Globus pallidus (tissue), 1 donor: ENCODE measurements around the gene SLC39A7.
"Not testable (repeated sequence)": the region's sequence is repeated elsewhere in the genome, so short reads cannot be mapped to it uniquely, and the experiment has no call there.

Experiments
- DNase-seq: peaks from one replicate; pipeline ENCODE4 v3.0.0-alpha.2; 2015; ENCODE audit warnings: low spot score

The SLC39A7 gene

DNA sequence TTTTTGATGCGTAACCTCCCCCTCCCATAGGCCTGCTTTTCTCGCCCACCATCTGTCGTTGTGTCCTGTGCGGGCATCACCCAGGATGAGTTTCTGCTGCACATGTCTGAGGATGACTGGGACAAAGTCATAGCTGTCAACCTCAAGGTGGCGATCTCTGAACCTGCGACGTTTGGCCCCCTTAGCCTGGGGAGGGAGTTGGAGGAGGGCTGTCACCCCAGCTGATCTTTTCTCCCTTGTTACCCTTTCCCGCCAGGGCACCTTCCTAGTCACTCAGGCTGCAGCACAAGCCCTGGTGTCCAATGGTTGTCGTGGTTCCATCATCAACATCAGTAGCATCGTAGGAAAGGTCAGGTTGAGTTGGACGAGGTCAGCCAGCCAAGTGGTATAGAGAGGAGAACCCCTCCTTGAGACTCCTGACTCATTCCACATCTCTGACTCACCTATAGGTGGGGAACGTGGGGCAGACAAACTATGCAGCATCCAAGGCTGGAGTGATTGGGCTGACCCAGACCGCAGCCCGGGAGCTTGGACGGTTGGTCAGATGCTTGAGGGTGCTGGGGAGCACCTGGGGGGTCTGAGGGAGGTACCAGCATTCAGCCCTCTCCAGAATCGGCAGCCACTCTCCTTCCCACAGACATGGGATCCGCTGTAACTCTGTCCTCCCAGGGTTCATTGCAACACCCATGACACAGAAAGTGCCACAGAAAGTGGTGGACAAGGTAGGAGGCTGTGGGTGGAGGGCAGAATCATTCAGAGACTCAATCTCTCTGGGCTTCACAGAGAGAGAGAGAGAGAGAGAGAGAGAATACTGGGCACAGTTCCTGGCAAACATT is 4.7 kb downstream of the SLC39A7 start:
- DNase-seq = no peak

GRCh38 chr6:33206027-33206863 is 5.6 kb downstream of the SLC39A7 start:
- DNase-seq = no peak

GRCh38 chr6:33206864-33207551 is 6.3 kb downstream of the SLC39A7 start:
- no peak for DNase-seq

- DNase-seq = no peak
Observed at GRCh38 chr6:33207552-33208090, 7.0 kb downstream of the SLC39A7 start.

- peak; percentile 86 for DNase-seq
Observed at GRCh38 chr6:33208091-33208967, 7.7 kb downstream of the SLC39A7 start, which contains the start of gene RING1. RING1 (plus strand) TSS chr6:33208500; CDS start chr6:33208823, 323 bp downstream.

DNA sequence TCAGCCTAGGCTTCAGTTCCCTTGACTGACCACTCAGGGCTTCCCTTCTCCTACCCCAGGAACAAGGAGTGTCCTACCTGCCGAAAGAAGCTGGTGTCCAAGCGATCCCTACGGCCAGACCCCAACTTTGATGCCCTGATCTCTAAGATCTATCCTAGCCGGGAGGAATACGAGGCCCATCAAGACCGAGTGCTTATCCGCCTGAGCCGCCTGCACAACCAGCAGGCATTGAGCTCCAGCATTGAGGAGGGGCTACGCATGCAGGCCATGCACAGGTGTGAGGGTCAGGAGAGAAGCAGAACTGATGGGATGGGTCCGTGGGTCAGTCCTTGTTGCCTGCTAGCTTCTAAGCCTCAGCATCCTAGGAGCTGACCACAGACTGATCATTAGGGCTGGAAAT is 9.2 kb downstream of the SLC39A7 start:
- DNase-seq = no peak

GRCh38 chr6:33211136-33211535 is 10.5 kb downstream of the SLC39A7 start:
- DNase-seq = no peak

DNA sequence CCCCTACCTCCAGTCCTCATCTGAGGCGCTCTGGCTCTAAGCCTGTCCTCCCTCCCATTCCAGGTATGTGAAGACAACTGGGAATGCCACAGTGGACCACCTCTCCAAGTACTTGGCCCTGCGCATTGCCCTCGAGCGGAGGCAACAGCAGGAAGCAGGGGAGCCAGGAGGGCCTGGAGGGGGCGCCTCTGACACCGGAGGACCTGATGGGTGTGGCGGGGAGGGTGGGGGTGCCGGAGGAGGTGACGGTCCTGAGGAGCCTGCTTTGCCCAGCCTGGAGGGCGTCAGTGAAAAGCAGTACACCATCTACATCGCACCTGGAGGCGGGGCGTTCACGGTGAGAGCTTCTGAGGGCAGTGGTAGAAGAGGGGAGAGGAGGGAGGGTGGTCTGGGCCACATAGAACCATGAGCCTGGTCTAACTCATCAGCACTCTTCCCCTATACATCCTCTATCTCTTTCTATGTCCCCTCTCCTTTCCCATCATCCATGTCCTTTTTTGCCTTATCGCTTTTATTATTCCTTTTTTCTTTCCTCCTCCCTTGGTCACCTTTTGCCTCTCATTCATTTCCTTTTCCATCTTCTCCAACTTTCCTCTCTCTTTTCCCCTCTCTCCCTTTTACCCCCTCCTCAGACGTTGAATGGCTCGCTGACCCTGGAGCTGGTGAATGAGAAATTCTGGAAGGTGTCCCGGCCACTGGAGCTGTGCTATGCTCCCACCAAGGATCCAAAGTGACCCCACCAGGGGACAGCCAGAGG is 11.2 kb downstream of the SLC39A7 start:
- no peak for DNase-seq

DNA sequence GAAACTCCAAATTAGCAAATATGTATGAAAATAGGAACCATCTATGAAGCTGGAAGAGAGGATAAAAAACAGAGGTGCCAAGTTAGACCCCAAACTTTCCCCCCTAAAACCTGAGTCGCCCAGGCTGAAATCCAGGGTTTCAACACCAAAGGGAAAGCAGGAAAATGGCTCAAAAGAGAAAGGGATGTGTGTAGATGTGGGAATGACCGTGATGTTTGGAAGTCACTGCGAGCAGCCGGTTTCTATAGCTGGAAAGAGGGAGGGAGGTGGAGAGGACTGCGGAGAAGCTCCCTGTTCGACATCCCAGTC is 12.1 kb downstream of the SLC39A7 start:
- no peak for DNase-seq

DNA sequence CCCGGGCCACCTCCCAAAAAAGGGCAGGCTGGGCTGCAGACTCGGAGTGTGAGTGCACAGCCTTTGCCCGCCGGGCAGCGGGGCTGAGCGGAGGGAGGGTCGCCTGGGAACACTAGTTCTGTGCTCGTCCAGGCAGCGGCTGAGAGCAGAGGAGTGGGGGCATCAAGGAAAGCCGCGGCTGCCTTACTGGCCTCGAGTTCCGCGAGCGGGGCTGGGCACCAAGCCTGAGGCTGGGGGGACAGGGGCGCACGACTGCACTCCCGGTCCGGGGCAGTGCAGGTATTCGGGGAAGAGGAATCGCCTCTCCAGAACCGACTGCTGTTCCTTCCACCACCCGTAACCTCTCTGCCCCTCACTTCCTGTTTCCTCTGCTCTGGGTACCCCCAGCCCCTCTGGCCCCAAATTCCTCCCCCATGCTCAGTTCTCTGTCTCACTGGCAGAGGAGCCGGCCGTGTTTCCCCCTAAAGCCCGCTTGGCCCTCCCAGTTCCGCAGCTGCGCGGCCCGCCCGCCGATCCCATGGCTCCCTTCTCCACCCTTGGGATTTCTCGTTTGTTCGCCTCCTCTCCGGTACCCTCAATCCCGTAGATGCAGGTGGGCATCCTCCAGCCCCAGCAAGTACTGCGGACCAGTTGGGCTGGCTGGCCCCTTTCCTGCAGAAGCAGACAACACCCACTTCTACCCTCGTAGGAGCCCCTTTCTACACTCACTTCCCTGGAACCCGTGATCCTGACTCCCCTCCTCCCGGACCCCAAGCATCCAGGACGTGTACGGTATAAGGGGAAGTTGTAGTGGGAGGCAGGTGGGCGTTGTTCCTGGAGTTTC is 12.7 kb downstream of the SLC39A7 start:
- DNase-seq = no peak

DNA sequence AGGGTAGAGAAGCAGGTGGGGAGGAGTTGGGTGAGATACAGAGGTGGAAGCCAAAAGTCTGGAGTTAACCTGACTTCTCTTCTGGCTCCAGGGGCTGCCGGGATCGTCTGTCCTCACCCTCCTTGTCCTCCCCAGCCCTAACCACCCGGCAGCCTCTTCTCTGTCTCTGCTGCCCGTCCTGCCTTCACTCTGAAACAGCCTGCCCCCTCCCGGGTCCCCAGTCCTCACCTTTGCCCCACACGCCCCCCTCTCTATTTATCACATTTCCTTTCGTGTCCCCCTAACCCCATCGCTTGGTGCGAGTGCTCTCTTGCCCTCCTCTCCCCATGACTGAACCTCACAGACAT is 13.3 kb downstream of the SLC39A7 start:
- no peak for DNase-seq

GRCh38 chr6:33215271-33216116 is 14.8 kb downstream of the SLC39A7 start:
- no peak for DNase-seq

- DNase-seq = no peak
Observed at GRCh38 chr6:33216117-33216649, 15.5 kb downstream of the SLC39A7 start.

- DNase-seq = no peak
Observed at GRCh38 chr6:33217246-33217645, 16.6 kb downstream of the SLC39A7 start.

GRCh38 chr6:33217681-33218080 is 17.0 kb downstream of the SLC39A7 start:
- no peak for DNase-seq

GRCh38 chr6:33226503-33227120 is 25.9 kb downstream of the SLC39A7 start:
- DNase-seq = not testable (repeated sequence)

DNA sequence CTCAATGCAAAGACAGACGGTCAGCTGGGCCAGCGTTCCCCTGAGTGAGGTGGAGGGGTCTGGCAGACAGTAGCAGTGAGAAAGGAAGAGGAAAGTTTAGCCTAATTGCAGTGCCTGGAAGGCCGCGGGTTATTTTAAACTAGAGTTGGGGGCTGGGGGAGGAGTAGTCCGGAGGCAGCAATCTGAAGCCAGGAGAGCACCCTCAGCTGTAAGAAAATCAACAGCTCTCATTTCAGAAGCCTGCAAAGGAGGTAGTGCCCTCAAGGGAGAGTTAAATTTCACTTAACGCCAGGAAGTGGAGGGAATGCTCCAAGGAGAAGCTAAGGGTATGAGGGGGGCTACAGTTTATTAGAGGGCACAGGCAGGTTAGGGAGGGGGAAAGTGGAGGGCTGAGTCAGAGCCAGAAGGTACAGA is 34.6 kb downstream of the SLC39A7 start:
- DNase-seq = no peak

GRCh38 chr6:33236328-33236727 is 35.7 kb downstream of the SLC39A7 start:
- no peak for DNase-seq
